HG02981 (cell line): Measurements from ENCODE around the gene RAB17.

Experiments
- ATAC-seq: cut with Tn5 transposase; IDR thresholded peaks from one replicate; pipeline ENCODE4 v1.9.1; 2021; ENCODE audit warnings: mild to moderate bottlenecking, moderate library complexity; ENCODE audit not compliant: unreplicated experiment

The RAB17 gene

GRCh38 chr2:237581326-237581725, 9.2 kb downstream of the RAB17 start:
- no peak for ATAC-seq

DNA sequence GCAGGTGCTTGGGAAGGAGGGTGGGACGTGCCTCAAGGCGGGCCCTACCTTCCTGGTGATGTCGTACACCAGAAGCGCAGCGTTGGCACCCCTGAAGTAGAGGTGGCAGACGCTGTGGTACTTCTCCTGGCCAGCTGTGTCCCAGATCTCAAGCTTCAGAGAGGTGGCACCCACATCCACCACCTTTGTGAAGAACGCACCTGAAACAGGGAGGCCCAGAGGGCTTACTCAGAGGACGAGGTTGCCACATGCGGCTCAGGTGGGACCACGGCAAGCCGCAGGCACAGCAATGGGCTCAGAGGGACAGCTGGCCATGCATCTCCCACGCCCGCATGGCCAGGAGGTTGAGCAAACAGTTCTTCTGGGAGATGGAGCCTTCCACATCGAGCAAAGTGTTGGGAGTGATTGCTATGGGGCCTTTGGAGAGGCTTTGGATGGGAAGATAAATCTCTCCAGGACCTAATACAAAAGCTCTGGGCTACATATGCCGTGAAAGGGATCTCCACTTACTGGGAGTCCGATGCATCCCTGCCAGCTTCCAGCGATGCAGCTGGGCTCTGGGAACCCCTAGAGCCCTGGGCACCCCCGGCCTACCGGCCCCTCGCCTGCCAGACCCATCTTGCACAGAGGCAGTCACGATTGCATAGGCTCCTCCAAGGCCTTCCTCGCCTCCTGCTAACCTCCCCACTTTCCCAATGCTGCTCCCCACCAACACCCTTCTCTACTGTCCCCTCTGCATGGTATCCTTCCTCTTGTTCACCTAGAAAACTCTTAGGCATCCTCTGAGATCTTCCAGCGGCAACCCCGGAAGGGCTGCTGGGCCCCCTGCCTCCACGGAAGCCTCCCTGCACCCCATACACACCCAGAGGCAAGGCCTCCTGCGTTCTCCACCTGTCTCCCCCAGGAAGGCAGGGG, 12.3 kb downstream of the RAB17 start:
- ATAC-seq: no peak

- no peak for ATAC-seq
Observed at GRCh38 chr2:237577458-237577857, 13.1 kb downstream of the RAB17 start.

DNA sequence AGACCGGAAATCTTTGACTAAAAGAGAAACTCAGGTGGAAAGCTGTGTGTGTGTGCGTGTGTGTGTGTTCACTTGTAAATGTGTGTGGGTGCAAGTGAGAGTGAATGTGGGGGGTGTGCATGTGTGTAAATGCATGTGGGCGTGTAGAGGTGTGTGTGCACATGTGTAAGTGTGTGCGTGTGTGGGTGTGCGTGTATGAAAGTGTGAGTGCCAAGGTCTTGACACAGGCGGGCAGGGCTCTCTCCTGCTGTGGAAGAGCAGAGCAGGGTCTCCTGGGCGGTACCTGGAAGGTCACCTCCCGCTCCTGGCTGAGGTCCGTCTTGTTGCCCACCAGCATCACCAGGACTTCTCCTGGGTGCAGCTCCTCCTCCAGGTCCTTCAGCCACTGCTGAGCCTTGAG, 13.6 kb downstream of the RAB17 start:
- ATAC-seq: no peak

- ATAC-seq: no peak
Observed at GRCh38 chr2:237575869-237576862, 14.4 kb downstream of the RAB17 start.

GRCh38 chr2:237574894-237575868, 15.4 kb downstream of the RAB17 start:
- ATAC-seq: no peak

DNA sequence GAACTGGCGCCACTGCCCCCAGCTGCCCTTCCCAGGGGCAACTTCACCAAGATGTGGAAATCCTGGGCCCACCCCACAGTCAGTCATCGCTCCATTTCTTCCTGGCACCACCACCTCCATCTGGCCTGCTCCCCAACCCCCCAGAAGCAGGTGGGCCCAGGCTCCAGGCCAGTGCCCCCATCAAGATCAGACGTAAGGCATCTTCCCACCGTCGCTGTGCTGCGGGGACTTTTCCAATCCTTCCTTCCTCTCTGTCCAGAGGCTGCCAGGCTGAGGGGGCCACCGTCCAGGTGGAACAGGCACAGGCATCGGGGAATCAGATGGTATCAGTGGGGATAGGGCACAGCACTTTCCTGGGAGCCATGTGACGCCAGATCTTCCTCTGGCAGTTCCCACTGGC, 16.1 kb downstream of the RAB17 start:
- no peak for ATAC-seq

DNA sequence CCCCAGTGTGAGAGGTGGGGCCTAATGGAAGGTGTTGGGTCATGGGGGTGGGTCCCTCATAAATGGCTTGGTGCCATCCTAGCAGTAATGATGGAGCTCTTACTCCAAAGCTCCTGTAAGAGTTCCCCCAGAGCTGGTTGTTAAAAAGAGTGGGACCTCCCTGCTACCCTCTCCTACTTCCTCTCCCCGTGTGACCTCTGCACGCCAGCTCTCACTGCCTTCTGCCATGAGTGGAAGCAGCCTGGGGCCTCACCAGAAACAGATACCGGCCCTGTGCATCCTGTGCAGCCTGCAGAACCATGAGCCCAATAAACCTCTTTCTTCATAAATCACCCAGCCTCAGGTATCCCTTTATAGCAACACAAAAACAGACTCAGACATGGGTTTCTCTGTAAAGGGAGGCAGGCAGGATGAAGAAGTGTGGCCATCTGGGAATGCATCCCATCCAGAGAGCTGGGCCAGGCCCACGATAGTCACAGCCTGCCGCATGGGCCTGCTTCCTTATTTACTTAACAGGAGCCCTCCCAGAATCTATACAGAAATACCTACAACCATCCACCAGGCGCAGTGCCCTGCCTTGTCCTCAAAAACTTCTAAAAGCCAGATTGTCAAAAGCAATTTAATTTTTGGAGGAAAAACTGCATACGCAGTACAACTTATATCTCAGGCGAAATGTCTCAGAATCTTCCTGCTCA, 16.7 kb downstream of the RAB17 start:
- ATAC-seq: no peak

DNA sequence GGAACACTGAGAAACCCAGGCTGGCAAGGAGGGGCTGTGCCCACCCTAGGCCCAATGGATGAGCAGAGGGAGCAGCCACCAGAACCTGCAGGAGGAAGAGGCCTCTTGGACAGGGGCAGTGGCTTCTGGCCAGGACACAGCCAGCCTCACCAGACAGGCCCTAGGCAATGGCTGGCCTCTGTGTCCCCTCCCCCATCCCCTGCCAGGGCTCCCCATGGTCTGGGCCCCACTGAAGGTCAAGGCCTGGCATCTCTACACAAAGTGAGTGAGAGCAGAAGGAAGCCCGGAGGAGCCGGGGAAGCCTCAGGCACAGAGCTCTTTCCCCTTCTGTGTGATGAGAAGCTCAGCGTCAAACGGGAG, 17.8 kb downstream of the RAB17 start:
- ATAC-seq: no peak

DNA sequence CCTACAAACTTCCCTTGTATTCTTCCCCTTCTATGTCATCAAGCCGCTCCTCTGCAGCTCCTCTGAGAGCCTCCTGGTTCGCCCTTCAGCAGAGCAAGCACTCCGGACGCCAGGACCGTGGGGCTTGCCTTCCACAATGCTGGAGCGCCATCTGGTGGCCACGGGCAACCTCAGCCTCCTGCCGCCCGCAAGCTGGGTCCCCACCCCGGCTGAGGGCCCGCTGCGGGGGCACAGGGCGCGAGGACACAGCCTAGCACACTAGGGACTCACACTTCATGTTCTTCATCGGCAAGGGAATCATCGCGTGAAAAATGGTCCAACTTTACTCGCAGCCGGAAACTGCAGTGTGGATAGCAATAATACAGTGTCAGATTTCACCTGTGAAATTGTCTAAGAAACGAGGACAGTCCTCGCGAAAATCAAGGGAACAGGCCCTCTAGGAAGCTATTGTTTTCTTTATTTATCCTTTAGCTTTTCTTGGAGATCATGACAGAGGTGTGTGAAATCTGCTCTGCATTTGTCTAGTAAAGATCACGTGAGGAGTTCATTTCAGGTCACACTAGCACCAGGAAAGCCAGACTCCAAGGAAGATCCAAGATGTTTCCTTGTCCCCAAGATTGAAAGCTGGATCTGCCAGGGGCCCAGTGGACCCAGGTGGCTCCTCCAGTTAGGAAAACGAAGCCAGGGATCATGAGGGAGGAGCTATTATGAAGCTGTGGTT, 18.4 kb downstream of the RAB17 start:
- ATAC-seq: peak; percentile 54

- no peak for ATAC-seq
Observed at GRCh38 chr2:237571551-237571950, 19.0 kb downstream of the RAB17 start.

DNA sequence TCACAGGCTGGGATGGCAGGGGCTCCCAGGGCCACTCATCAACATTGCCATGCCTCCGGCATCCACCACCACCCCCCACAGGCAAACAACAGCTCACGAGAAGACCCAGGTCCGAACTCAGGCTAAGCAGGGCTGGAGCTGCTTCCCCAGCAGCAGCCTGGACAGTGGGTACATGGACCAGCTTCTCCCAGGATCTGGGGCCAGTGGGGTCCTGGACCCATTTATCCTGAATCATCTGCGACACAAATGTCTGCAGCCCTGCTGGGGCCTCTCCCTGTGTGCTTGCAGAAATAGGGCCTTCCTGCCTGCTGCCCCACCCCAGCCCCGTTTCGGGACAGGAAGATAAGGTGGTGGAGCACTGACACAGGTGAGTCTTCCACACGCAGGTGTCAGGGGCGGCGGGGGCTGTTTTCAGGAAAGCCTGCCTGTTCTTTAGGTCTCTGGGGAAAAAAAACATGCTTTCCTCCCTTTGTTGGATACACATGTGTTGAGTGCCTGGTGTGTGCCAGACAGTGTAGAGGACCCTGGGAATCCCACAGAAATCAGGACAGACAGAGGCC, 19.7 kb downstream of the RAB17 start:
- no peak for ATAC-seq

- ATAC-seq: no peak
Observed at GRCh38 chr2:237569896-237570295, 20.6 kb downstream of the RAB17 start.

- ATAC-seq: no peak
Observed at GRCh38 chr2:237569041-237569440, 21.5 kb downstream of the RAB17 start.

DNA sequence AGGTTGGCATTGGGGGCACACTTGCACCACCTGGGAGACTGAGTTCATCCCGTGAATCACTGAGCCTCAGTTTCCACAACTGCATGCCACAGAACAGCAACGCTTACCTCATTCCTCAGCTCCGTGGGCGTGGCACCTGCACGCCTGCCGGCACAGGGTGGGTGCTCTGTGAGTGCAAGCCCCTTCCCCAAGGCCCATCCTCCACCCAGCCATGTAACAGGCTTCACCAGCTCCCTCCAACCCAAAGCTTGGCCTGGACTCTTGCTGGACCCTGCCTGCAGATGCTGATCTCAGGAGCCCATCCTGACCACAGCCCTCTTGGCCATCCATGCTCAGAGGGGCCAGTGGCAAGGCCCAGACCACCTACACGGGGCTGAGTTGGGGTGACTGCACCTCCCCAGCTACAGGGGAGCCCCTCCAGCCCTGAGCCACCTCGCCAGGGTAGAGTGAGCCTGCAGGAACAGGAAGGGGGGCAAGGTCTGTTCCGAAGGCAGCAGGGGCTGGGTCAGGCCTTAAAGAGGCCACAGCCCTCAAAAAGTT, 22.3 kb downstream of the RAB17 start:
- ATAC-seq: no peak

DNA sequence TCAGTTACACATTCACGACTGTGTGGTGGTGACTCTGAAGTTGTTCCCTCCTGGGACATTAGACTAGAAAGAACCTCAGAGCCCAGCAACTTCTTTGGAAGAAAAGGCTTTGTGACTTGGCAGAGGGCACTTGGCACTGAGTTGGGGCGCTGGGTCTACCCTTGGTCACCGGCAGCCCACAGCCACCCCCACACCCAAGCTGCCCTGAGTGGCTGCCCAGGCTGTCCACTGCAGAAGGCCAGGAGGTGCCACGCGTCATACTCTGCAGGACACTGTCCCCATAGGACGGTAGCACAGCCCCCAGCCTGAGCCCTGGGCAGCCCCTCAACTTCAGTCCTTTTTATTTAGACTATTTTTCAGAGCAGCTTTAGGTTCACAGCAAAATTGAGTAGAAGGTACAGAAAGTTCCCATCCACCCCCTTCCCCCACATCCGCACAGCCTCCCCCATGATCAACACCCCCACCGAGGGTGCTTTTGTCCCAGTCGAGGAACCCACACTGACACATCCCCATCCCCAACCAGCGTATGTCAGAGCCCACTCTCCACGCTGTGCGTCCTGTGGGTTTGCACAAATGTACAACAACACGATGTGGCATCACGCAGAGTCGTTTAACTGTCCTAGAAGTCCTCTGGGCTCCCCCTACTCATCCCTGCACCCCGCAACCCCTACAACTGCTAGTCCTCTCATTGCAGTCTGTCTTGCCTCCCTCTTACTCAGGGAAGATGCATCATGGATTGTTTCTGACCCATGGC, 23.1 kb downstream of the RAB17 start:
- no peak for ATAC-seq

DNA sequence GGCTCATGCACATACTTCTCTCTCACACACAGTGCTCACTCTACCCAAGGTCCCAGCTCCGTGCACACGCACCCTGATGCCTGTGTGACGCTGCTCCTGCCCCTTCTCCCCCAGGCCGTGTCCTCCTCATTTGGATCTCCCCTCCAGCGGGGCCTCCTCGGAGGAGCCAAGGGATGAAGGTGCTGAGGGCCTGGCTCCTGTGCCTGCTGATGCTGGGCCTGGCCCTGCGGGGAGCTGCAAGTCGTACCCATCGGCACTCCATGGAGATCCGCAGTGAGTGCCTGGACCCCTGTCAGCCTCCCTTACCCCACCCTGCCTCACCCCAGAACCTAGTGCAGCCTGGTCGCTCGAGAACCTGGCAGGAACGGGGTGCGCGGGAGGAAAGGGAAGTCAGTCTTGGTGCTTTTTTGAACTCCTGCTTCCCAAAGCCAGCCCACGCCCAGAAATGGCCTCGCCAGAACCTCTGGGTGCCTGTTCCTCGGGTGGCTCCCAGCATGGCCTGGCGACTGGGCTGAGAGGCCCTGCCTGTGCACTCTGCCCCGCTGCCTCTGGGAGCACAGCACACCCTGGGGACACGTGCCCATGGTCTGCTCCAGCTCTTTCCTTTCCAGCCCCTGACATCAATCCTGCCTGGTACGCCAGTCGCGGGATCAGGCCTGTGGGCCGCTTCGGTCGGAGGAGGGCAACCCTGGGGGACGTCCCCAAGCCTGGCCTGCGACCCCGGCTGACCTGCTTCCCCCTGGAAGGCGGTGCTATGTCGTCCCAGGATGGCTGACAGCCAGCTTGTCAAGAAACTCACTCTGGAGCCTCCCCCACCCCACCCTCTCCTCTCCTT, 23.9 kb downstream of the RAB17 start, which contains the start of gene PRLH:
Gene PRLH (plus strand): TSS at position 174 of the 835 bp plus-strand sequence. CDS start 0 bp downstream, at position 174.
- no peak for ATAC-seq
